NCI-H345 (cell line): ENCODE results near the gene SEC14L3.

Experiments
- DNase-seq: peaks from one replicate; lab custom pipeline; 2025; lab: John Stamatoyannopoulos, UW

SEC14L3 gene

DNA sequence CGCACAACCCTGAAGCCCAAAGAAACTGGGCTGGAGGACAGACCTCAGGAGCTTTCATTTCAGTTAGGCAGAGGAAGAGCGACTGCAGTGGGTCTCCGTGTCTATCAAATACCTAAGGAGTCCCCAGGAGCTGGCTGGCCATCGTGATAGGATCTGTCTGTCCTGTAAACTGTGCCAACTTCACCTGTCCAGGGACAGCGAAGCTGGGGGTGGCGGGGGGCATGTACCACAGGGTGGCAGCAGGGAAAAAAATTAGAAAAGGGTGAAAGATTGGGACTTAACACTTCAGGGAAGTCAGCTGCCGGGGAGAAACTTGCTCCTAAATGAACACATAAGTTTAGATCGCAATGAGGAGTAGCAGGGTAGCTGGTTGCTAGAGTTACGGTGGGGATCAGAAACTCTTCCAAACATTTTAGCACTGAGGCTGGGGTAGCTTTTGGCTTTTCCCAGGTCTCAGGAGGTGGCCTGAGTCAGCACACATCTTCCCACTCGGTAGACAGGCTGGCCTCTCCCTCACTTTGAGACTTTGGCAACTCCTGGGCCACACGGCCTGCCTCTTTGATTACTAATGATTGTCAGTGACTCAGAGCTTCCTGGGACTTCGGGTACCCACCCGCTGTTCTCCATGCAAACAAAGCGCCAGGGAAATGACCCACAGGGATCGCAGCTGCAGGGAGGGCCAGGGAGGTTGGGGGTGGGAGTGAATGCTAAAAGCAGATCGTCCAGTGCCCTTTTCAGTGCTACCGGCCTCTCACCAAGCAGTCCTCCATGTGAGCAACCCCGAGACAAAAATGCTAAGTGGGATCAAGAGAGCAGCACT lies 49.1 kb downstream of the SEC14L3 start:
- peak; percentile 31 for DNase-seq

- no peak for DNase-seq
These were observed 49.9 kb downstream of the SEC14L3 start for GRCh38 chr22:30421695-30422480.

DNA sequence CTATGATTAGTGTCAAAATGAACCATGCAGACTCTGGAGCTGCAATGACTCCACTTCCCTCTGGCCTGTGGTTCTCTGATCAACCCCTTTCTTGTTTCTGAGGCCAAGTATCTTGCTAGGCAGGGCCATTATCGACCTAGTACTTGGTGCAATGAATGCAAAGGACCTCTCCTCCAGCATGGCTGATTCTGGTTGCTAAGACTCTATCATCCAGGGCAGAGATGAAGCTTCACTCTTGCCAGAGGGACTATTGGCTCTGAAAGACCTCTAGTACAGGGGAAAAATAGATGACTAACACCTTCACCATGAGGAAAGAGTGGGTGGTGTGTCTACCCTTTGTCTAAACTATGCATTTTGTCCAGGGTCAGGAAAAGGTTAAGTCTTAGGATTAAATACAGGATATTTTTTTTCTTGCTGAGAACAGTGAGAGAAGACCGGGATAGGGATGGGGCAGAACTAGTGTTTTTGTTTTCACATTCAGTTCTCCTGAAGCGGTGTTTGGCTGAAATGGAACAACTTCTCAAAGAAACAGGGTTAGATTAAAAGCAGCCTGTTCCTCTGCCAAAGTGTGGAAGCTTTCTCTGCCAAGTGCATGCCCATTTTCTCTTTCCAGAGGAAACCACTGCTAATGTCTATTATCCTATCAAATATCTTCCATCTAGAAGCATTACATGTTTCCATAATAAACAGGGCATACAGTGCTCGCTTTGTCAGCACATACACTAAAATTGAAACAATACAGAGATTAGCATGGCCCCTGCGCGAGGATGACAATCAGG lies 51.3 kb downstream of the SEC14L3 start:
- DNase-seq = no peak

- no peak for DNase-seq
These were observed 55.0 kb downstream of the SEC14L3 start for GRCh38 chr22:30416837-30417236.

DNA sequence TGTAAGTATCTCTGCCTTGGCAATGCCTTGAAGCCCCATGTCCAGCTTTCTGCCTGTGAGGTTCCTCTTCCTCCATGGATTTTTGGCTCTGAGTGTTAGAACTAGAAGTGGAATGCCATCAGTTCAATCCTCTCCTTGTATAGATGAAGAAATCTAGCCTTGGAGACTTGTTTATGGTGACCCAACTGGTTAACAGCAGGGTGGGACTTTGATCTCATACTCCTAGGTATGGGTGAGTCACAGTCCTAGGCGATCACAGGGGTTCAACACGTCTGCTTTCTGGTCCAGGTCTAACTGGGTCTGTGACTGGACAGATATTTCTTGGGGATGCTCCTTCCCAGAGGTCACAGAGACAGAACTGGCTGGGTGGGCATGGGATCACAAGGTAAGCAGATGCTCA lies 55.4 kb downstream of the SEC14L3 start:
- no peak for DNase-seq

DNA sequence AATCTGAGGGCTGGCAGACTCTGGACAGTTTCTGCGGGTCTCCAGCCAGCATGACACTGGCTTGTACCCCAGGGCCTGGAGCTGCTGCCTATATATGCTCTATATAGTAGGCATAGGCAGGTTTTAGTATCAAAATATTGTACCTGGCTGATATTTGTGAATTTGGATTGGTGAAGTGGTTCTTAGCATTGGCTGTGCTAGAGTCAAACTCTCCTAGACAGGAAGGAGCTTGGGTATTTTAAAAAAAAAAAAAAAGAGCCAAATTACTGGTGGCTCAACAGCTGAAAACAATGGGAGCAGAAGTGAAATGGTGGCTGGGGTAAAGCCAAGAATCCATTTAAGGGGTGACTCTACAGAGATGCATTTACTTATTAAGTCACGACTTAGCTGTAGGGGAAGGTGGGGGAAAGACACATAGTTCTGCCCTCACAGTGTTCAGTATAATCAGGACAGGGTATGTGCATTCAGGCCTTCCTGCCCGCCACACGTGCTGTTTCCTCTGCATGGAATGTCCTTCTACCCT lies 57.2 kb downstream of the SEC14L3 start:
- DNase-seq = no peak

GRCh38 chr22:30413745-30414524 lies 57.9 kb downstream of the SEC14L3 start:
- DNase-seq = no peak

GRCh38 chr22:30413001-30413400 lies 58.8 kb downstream of the SEC14L3 start:
- DNase-seq = no peak

- no peak for DNase-seq
These were observed 60.0 kb downstream of the SEC14L3 start for GRCh38 chr22:30411780-30412179.
